Left lung (tissue), 10 donors: ENCODE measurements around the gene PAFAH1B2. TPM values are rescaled to one million over a fixed set of nuclear protein-coding genes. Genes with fewer than 3 reads are reported as not detected.
"Not testable (repeated sequence)": the region's sequence is repeated elsewhere in the genome, so short reads cannot be mapped to it uniquely, and the experiment has no call there.

Experiments used
- ATAC-seq: fragments of 200-7000 bp; cut with Tn5 transposase; one replicate; pipeline ENCODE4 v1.9.1; 2020; ENCODE audit warnings: moderate library complexity
- DNase-seq, 4 donors: peaks; one replicate each; pipeline ENCODE4 v3.0.0-alpha.2; 2013 to 2020
- H3K27ac ChIP-seq, 2 donors: fragments of 200-600 bp; sonication (generic) in 1 of 2; one replicate each; pipeline versions ENCODE4 v1.5.0 to v1.8.0; 2020 to 2021
- H3K27me3 ChIP-seq, 2 donors: fragments of 200-600 bp; sonication (generic) in 1 of 2; one replicate each; pipeline versions ENCODE4 v1.5.0 to v1.8.0; 2020 to 2021
- H3K36me3 ChIP-seq, 2 donors: fragments of 200-600 bp; sonication (generic) in 1 of 2; one replicate each; pipeline versions ENCODE4 v1.5.0 to v1.8.0; 2020 to 2021
- H3K4me1 ChIP-seq, 2 donors: fragments of 200-600 bp; one replicate each; pipeline ENCODE4 v1.8.0; 2021
- H3K4me3 ChIP-seq, 2 donors: fragments of 200-600 bp; sonication (generic) in 1 of 2; one replicate each; pipeline versions ENCODE4 v1.5.0 to v1.8.0; 2020 to 2021; ENCODE audit warnings: mild to moderate bottlenecking in 1 of 2
- H3K9me3 ChIP-seq, 2 donors: fragments of 200-600 bp; sonication (generic) in 1 of 2; one replicate each; pipeline versions ENCODE4 v1.5.0 to v1.8.0; 2020 to 2021
- intact Hi-C, 2 donors: fragments of 100-400 bp; cut with DNase I; formaldehyde crosslinking; loops; one replicate each; pipeline versions ENCODE4 v1.11.2 to v1.14.2; 2022
- polyA plus RNA-seq, 6 donors: library from polyadenylated mRNA; unstranded; fragments of 120-200 nt; gene quantifications; one replicate each; pipeline ENCODE4 v1.2.1, GENCODE V29; 2013; ENCODE audit not compliant: insufficient read length in 6 of 6
- total RNA-seq, 2 donors: library from RNA; stranded (reverse); fragmentation: NEBNext Ultra II Directional; extraction: Animal tissue kit (Norgen Biotek cat#: 25700); gene quantifications; one replicate each; pipeline ENCODE4 v1.2.1, GENCODE V29; 2021
- TF ChIP-seq, protein P1 (sequence below), 2 donors: fragments of 200-600 bp; sonication (generic) in 1 of 2; IDR thresholded peaks; one replicate each; pipeline versions ENCODE4 v1.5.0 to v1.8.0; 2021; ENCODE audit warnings: antibody characterized with exemption in 2 of 2
- donor health status: DM: no; HTN: yes; CAD: no.
- donor health status: DM: no; HTN: no; CAD: no.

Gene PAFAH1B2
- total and polyA plus RNA-seq, 8 donors = 58.9 to 82.3 (median 67.5) TPM

DNA sequence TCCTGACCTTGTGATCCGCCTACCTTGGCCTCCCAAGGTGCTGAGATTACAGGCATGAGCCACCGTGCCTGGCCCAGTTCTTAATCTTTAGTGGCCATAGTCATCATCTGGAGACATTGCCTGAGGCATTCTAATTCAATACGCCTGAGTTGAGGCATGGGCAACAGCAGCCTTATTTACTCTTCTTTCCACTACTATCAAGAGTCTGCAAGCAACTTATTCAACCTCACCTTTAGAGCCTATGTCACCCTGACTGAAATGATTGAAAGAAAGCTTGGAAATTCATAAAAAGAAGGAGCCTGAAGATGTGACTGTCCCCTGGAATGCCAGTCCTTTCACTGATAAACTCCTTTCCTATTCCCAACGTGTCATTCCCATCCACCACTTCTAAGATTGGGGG, 15.8 kb upstream of the PAFAH1B2 start:
- no peak overlapping the region for H3K27ac ChIP-seq
- no peaks in the 10 kb centered on the region for H3K9me3 ChIP-seq
- DNase-seq (no peak), ATAC-seq (no peak)
- intact Hi-C loops = no loop called here
- no peaks in the 10 kb centered on the region for H3K36me3 ChIP-seq
- no peak overlapping the region for H3K4me3 ChIP-seq
- H3K27me3 ChIP-seq = no peaks in the 10 kb centered on the region
- TF ChIP-seq, protein P1, sequence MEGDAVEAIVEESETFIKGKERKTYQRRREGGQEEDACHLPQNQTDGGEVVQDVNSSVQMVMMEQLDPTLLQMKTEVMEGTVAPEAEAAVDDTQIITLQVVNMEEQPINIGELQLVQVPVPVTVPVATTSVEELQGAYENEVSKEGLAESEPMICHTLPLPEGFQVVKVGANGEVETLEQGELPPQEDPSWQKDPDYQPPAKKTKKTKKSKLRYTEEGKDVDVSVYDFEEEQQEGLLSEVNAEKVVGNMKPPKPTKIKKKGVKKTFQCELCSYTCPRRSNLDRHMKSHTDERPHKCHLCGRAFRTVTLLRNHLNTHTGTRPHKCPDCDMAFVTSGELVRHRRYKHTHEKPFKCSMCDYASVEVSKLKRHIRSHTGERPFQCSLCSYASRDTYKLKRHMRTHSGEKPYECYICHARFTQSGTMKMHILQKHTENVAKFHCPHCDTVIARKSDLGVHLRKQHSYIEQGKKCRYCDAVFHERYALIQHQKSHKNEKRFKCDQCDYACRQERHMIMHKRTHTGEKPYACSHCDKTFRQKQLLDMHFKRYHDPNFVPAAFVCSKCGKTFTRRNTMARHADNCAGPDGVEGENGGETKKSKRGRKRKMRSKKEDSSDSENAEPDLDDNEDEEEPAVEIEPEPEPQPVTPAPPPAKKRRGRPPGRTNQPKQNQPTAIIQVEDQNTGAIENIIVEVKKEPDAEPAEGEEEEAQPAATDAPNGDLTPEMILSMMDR (IDR thresholded peaks at IDR 0.05) = no peak
- H3K4me1 ChIP-seq = no peaks in the 10 kb centered on the region

DNA sequence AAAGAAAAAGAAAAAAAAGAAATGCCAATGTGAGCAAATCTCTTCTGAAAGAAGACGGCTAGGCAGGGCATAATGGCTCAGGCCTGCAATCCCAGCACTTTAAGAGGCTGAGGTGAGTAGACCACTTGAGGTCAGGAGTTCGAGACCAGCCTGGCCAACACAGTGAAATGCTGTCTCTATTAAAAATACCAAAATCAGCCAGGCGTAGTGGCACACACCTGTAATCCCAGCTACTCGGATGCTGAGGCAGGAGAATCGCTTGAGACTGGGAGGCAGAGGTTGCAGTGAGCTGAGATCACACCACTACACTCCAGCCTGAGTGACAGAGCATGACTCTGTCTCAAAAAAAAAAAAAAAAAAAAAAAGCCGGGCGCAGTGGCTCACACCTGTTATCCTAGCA, 13.7 kb upstream of the PAFAH1B2 start:
- H3K36me3 ChIP-seq, H3K27ac ChIP-seq, intact Hi-C loops, H3K27me3 ChIP-seq, H3K9me3 ChIP-seq, H3K4me1 ChIP-seq, ATAC-seq, H3K4me3 ChIP-seq, DNase-seq: not testable (repeated sequence)

DNA sequence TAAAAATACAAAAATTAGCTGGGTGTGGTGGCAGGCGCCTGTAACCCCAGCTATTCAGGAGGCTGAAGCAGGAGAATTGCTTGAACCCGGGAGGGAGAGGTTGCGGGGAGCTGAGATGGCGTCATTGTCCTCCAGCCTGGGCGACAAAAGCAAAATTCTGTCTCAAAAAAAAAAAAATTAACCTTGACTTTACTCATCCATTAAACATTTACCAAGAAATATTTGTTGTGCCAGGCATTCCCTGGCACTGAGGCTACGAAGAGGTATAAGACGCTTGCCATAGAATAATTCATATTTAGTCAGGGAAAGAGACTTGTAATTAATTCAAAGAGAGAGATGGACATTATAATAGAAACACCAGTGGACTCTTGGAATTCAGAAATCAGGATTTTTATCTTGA, 13.2 kb upstream of the PAFAH1B2 start:
- intact Hi-C loops = no loop called here
- TF ChIP-seq, protein P1 (IDR thresholded peaks at IDR 0.05) = no peak
- no peak for DNase-seq
- ATAC-seq = no peak
- Histone ChIP-seq H3K4me3 (no peak overlapping the region), H3K4me1 (no peaks in the 10 kb centered on the region), H3K36me3 (no peaks in the 10 kb centered on the region), H3K27me3 (no peaks in the 10 kb centered on the region), H3K9me3 (no peaks in the 10 kb centered on the region), H3K27ac (no peak overlapping the region)

DNA sequence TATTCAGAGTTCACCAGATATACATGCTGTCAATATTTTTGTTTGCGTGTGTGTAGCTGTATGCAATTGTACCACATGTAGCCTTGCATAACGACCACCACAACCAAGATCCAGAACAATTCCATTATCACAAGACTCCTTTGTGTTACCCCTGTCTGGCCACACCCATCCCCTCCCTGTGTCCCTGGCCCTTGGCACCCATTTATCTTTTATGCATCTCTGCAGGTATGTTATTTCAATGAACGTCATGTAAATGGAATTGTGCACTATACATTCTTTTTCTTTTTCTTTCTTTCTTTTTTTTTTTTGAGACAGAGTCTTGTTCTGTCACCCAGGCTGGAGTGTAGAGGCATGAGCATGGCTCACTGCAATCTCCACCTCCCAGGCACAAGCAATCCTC, 9.7 kb upstream of the PAFAH1B2 start:
- Histone ChIP-seq H3K27ac (no peak overlapping the region), H3K9me3 (no peaks in the 10 kb centered on the region), H3K4me1 (no peaks in the 10 kb centered on the region), H3K36me3 (no peaks in the 10 kb centered on the region), H3K27me3 (no peaks in the 10 kb centered on the region), H3K4me3 (no peak overlapping the region)
- TF ChIP-seq, protein P1 (IDR thresholded peaks at IDR 0.05) = no peak
- ATAC-seq = no peak
- no peak for DNase-seq
- intact Hi-C loops = no loop called here

DNA sequence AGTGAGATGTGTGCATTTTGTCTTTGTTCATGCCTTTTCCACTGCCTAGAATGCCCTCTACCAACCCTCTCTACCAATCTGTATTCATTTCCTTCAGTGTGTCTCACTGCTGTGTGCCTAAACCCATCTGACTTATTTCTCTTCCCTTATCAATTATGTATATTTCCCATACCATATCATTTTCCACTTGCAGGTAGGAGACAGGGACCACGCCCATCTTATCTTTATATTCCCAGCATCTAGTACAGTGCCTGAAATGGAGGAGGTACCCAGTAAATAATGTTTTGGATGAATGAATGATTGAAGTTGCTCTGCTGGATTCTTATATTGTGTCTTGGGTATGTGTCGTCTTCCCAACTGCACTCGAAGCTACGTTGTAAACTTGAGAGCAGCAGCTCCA, 9.1 kb upstream of the PAFAH1B2 start:
- H3K27ac ChIP-seq, DNase-seq, H3K9me3 ChIP-seq, H3K4me3 ChIP-seq, H3K4me1 ChIP-seq, intact Hi-C loops, H3K36me3 ChIP-seq, H3K27me3 ChIP-seq, ATAC-seq: not testable (repeated sequence)

DNA sequence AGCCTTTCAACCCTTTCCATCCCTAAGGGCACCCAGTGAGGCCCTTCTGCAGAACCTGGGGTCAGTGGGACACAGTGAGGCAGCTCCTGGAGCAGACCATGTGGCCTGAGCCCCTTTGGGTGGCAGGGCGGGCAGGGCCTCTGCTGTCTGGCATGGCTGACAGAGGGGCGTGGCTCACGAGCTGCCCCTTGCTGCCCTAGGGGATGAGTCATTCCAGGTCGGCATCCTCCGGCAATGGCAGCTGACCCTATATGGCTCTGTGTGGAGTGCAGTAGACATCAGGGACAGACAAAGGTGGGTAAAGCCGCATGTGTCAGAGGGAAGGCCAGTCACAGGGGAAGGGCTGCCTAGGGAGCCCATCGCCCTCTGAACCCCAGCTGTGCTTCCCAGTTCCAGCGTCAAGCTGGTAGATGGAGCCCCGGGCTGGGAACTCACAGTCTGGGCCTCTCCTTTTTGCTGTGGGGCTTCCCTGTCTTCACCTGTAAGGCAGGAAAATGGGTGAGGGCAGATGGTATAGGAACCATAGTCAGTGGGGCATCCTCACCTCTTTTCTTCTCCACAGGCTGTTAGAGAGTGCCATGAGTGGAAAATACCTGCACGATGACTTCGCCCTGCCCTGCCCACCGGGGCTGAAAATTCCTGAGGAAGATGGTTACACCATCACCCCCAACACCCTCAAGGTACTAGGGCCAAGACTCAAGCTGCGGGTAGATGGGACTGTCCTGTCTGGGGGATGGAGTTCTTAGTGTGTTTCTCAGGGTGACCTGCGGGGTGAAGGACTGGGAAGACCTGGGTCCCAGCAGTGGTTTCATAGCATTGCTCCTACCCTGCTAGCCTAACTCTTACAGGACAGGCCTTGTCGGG, 6.6 kb upstream of the PAFAH1B2 start:
- H3K36me3 ChIP-seq, H3K9me3 ChIP-seq, H3K27ac ChIP-seq, intact Hi-C loops, H3K4me1 ChIP-seq, H3K4me3 ChIP-seq, H3K27me3 ChIP-seq, DNase-seq: not testable (repeated sequence)
- ATAC-seq = peak; percentile 37

DNA sequence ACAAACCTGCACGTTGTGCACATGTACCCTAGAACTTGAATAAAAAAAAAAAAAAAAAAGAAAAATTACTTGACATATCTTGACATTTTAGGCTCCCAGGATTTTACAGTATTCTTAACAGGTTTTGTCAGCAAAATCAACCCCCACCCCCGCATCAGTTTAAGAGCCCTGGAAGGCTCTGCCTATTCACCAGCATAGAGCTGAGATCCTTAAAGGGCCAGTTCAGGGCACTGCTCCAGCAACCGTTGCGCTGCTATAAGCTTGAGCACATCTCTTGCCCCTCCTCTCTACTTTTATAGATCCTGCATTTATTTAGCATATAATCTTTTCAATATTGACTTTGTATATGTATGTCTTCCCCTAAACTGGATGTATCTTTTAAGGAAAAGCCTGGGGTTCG, 697 bp upstream of the PAFAH1B2 start:
- Histone ChIP-seq H3K4me1 (peaks cover 6 to 29% of the 10 kb centered on the region in 2 donors), H3K27ac (peak overlapping the region; percentile 90 to 91), H3K4me3 (peak overlapping the region; percentile 97), H3K36me3 (peaks cover 0 to 22% of the 10 kb centered on the region in 2 donors), H3K9me3 (no peaks in the 10 kb centered on the region), H3K27me3 (no peaks in the 10 kb centered on the region)
- peak; percentile 73 for ATAC-seq
- intact Hi-C loops = no loop called here
- TF ChIP-seq, protein P1 (IDR thresholded peaks at IDR 0.05) = no peak
- peak in 3 of 4 donors; percentile 42 to 65 (median 64) for DNase-seq
